ENCODE data around the gene SEZ6L. TPM values are rescaled to one million over a fixed set of nuclear protein-coding genes. Genes with fewer than 3 reads are reported as not detected.
"Not testable (repeated sequence)": the region's sequence is repeated elsewhere in the genome, so short reads cannot be mapped to it uniquely, and the experiment has no call there.

SEZ6L gene
- total RNA-seq, 1 donor from 2014 or later, result 1.7 TPM

DNA sequence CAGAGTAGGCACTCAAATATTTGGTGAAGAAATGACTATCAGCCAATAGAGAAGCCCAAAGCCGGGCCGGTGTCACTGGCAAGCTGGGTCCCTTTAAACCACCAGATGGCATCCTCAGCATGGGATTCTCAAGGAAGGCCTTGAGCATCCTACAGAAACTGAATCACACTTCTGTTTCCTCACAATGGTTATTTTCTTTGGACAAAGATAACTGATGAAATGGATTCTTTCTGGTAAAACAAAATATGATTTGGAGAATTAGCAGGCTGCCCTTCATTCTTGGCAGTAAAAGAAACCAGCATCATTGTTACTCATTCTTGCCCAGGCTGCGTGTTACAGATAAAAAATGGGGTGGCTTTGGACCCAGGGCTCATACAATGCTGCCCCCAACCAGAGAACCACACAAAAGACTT lies 229.5 kb downstream of the SEZ6L start:
- peak; percentile 35 for DNase-seq (ENCODE audit: low read depth, low spot score)
- TF ChIP-seq, protein P1, sequence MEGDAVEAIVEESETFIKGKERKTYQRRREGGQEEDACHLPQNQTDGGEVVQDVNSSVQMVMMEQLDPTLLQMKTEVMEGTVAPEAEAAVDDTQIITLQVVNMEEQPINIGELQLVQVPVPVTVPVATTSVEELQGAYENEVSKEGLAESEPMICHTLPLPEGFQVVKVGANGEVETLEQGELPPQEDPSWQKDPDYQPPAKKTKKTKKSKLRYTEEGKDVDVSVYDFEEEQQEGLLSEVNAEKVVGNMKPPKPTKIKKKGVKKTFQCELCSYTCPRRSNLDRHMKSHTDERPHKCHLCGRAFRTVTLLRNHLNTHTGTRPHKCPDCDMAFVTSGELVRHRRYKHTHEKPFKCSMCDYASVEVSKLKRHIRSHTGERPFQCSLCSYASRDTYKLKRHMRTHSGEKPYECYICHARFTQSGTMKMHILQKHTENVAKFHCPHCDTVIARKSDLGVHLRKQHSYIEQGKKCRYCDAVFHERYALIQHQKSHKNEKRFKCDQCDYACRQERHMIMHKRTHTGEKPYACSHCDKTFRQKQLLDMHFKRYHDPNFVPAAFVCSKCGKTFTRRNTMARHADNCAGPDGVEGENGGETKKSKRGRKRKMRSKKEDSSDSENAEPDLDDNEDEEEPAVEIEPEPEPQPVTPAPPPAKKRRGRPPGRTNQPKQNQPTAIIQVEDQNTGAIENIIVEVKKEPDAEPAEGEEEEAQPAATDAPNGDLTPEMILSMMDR (conservative IDR thresholded peaks at IDR 0.05), result peak; percentile 66

DNA sequence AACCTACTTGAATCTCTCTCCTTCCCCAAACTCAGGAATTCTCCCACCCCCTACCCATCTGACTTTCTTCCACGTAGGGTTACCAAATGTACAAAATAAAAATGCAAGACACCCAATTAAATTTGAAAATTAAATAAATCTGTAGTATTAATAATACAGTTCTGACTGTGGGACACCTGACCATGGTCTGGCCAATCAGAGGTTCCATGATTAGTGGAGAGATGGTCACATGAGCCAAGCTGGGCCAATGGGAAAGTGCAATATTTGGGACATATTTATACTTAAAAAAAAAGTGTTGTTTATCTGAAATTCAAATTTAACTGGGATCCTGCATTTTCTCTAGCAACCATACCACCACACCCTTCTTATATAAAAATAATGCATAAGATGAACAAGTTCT lies 230.0 kb downstream of the SEZ6L start:
- peaks cover 10% of the 10 kb centered on the region for H3K4me1 Mint-ChIP-seq
- H3K4me3 Mint-ChIP-seq, result no peak overlapping the region
- H3K27ac Mint-ChIP-seq (ENCODE audit: unreplicated experiment), result no peak overlapping the region
- no peak for DNase-seq (ENCODE audit: low read depth, low spot score)
- H3K9me3 Mint-ChIP-seq, result no peaks in the 10 kb centered on the region
- H3K27me3 Mint-ChIP-seq (ENCODE audit: low read depth), result peaks cover 12% of the 10 kb centered on the region
- no peaks in the 10 kb centered on the region for H3K36me3 Mint-ChIP-seq (ENCODE audit: low read depth)
- TF ChIP-seq, protein P1 (conservative IDR thresholded peaks at IDR 0.05), result no peak

More for the DNA sequence above, 229.5 kb downstream of the SEZ6L start:
- peaks cover 9% of the 10 kb centered on the region for H3K27me3 Mint-ChIP-seq (ENCODE audit: low read depth)
- no peak overlapping the region for H3K4me3 Mint-ChIP-seq
- H3K36me3 Mint-ChIP-seq (ENCODE audit: low read depth), result no peaks in the 10 kb centered on the region
- H3K4me1 Mint-ChIP-seq, result peaks cover 10% of the 10 kb centered on the region
- H3K9me3 Mint-ChIP-seq, result no peaks in the 10 kb centered on the region
- H3K27ac Mint-ChIP-seq (ENCODE audit: unreplicated experiment), result no peak overlapping the region

DNA sequence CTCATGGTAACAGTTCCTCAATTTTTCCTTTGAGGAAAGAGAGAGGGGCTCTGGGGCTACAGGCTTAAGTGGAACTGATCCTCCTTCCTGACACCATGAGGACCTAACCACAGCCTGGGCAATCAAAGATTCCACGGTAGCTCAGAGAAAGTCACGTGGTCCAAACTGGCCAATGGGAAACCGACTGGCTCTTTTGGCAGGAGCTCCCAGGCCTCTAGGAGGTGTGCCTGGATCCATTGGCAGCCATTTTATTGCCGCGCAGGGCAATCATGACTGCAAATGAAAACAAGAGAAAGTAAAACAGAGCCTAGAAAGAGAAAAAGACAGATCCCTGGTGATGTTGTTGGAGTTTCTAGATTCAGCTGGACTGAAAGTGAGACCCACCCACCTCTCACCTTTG lies 232.5 kb downstream of the SEZ6L start:
- H3K27me3 Mint-ChIP-seq (ENCODE audit: low read depth), result peaks cover 18% of the 10 kb centered on the region
- H3K4me1 Mint-ChIP-seq, result peaks cover 9% of the 10 kb centered on the region
- TF ChIP-seq, protein P1 (conservative IDR thresholded peaks at IDR 0.05), result no peak
- no peaks in the 10 kb centered on the region for H3K9me3 Mint-ChIP-seq
- H3K4me3 Mint-ChIP-seq, result no peak overlapping the region
- H3K36me3 Mint-ChIP-seq (ENCODE audit: low read depth), result no peaks in the 10 kb centered on the region
- no peak overlapping the region for H3K27ac Mint-ChIP-seq (ENCODE audit: unreplicated experiment)
- DNase-seq (ENCODE audit: low read depth, low spot score), result no peak

DNA sequence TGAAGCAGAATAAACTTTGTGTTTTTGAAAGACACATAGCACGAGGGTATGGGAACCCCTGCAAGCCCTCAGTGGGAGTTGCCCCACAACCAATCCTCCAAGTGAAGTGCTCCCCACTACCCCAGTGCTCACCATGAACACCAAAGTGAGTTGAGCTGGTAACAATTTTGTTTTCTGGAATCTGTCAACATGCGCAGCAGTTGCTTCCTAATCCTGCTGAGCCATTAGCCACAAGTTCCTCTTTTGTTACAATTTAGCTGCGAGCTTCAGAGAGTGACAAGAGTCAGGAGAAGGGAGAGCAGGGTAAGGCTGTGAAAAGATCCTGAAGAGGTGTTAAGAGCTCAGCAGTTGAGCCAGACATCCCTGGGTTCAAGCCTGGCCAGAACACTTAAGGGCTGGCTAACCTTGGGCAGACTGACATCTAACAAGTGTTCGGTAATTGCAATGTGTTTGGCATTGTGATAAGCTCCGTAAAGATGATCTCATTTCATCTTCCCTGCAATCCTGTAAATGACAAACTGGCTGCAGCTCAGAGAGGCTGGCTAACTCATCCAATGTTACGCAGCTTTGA lies 235.7 kb downstream of the SEZ6L start:
- TF ChIP-seq, protein P1 (conservative IDR thresholded peaks at IDR 0.05), result no peak
- H3K9me3 Mint-ChIP-seq, result no peaks in the 10 kb centered on the region
- H3K36me3 Mint-ChIP-seq (ENCODE audit: low read depth), result no peaks in the 10 kb centered on the region
- peaks cover 13% of the 10 kb centered on the region for H3K4me1 Mint-ChIP-seq
- H3K4me3 Mint-ChIP-seq, result no peak overlapping the region
- H3K27me3 Mint-ChIP-seq (ENCODE audit: low read depth), result peaks cover 28% of the 10 kb centered on the region
- no peak for DNase-seq (ENCODE audit: low read depth, low spot score)
- no peak overlapping the region for H3K27ac Mint-ChIP-seq (ENCODE audit: unreplicated experiment)

DNA sequence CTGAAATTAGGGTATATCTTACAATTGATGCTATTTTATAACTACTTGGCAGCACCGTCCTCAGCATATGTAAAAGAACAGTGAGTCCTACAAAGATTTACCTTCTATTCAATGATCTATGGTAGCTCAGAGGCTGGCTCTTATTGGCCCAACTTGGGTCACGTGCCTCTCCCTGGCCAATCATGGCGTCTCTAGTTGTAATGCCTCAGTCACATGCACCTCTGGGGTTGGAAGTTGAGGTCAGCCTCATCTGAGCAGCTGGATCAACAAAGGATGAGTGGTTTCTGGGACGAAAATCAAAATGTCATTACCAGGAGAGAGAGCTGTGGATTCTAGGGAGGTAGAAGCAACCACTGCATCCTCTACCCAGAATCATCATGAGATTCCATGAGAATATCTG lies 236.9 kb downstream of the SEZ6L start:
- Mint-ChIP-seq H3K4me3 (no peak overlapping the region), H3K4me1 (peaks cover 16% of the 10 kb centered on the region), H3K36me3 (ENCODE audit: low read depth) (no peaks in the 10 kb centered on the region), H3K27me3 (ENCODE audit: low read depth) (peaks cover 31% of the 10 kb centered on the region), H3K27ac (ENCODE audit: unreplicated experiment) (no peak overlapping the region), H3K9me3 (no peaks in the 10 kb centered on the region)
- DNase-seq (ENCODE audit: low read depth, low spot score), result no peak
- TF ChIP-seq, protein P1 (conservative IDR thresholded peaks at IDR 0.05), result no peak

DNA sequence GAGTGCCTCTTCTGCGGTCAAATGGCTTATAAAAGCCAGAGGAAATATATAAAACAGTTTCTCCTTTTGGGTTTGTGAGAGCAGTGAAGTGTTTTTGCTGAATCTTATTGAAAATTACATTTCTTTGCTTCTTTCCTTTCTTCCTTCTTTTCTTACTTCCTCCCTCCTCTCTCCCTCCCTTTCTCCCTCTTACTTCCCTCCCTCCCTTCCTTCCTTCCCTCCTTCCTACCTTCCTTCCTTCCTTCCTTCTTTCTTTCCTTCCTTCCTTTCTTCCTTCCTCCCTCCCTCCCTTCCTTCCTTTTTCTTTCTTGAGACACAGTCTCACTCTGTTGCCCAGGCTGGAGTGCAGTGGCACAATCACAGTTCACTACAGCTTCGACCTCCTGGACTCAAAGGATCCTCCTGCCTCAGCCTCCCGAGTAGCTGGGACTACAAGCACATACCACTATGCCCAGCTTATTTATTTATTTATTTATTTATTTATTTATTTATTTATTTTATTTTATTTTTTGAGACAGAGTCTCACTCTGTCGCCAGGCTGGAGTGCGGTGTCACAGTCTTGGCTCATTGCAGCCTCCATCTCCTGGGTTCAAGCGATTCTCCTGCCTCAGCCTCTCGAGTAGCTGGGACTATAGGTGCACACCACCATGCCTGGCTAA lies 239.4 kb downstream of the SEZ6L start:
- H3K27ac Mint-ChIP-seq (ENCODE audit: unreplicated experiment); H3K4me3 Mint-ChIP-seq; DNase-seq (ENCODE audit: low read depth, low spot score); H3K9me3 Mint-ChIP-seq; H3K36me3 Mint-ChIP-seq (ENCODE audit: low read depth): not testable (repeated sequence)
- Mint-ChIP-seq H3K27me3 (ENCODE audit: low read depth) (peaks cover 28% of the 10 kb centered on the region), H3K4me1 (peaks cover 16% of the 10 kb centered on the region)

Measured in neural crest cell (in vitro differentiated cells).